Thoracic aorta (tissue), 2 donors: ENCODE results near the gene AKR7A2. TPM values are rescaled to one million over a fixed set of nuclear protein-coding genes. Genes with fewer than 3 reads are reported as not detected.
"Not testable (repeated sequence)": the region's sequence is repeated elsewhere in the genome, so short reads cannot be mapped to it uniquely, and the experiment has no call there.

Source experiments
- ATAC-seq: fragments of 150-250 bp; one replicate; pipeline ENCODE4 v1.8.0; 2017; ENCODE audit warnings: low read depth; ENCODE audit not compliant: insufficient number of reproducible peaks, low FRiP score
- DNase-seq: peaks from one replicate; pipeline ENCODE4 v3.0.0-alpha.2; 2020; ENCODE audit warnings: low spot score
- H3K27ac ChIP-seq, 2 donors: fragments of 200-600 bp; sonication (generic); 1 replicate in 1 of 2; 2 replicates in 1 of 2; pipeline ENCODE4 v1.5.1; 2016; ENCODE audit warnings: mild to moderate bottlenecking in 2 of 2, moderate library complexity in 2 of 2
- H3K27me3 ChIP-seq: fragments of 200-600 bp; sonication (generic); replicated peaks from 2 replicates; pipeline ENCODE4 v1.6.0; 2016; ENCODE audit warnings: mild to moderate bottlenecking; ENCODE audit not compliant: insufficient read depth
- H3K36me3 ChIP-seq: fragments of 200-600 bp; sonication (generic); one replicate; pipeline ENCODE4 v1.5.1; 2016
- H3K4me1 ChIP-seq, 2 donors: fragments of 200-600 bp; sonication (generic); 1 replicate in 1 of 2; 2 replicates in 1 of 2; pipeline versions ENCODE4 v1.5.1 to v1.6.0; 2016; ENCODE audit warnings: low read depth in 2 of 2, mild to moderate bottlenecking in 1 of 2; ENCODE audit not compliant: control insufficient read depth in 1 of 2
- H3K4me3 ChIP-seq: fragments of 200-600 bp; sonication (generic); 2 replicates; pipeline ENCODE4 v1.5.1; 2016; ENCODE audit warnings: mild to moderate bottlenecking
- H3K9me3 ChIP-seq: fragments of 200-600 bp; sonication (generic); 2 replicates; pipeline ENCODE4 v1.5.1; 2016
- CTCF ChIP-seq: fragments of 200-600 bp; sonication (generic); IDR thresholded peaks from one replicate; pipeline ENCODE4 v1.5.1; 2019; ENCODE audit warnings: antibody characterized with exemption
- total RNA-seq, 2 donors: library from RNA; depleted of rRNA; stranded (reverse); fragments of >200 nt; gene quantifications; one replicate each; pipeline versions ENCODE4 v1.1.0 to v1.2.3, GENCODE V29; 2016

The AKR7A2 gene
- total RNA-seq, 2 donors from 2014 or later = 67.1 to 71.5 TPM

- DNase-seq (no peak), ATAC-seq (no peak)
- peaks cover 0 to 5% of the 10 kb centered on the region in 2 donors for H3K4me1 ChIP-seq
- H3K9me3 ChIP-seq = no peaks in the 10 kb centered on the region
- no peak overlapping the region for H3K4me3 ChIP-seq
- H3K27me3 ChIP-seq = no peaks in the 10 kb centered on the region
- no peaks in the 10 kb centered on the region for H3K36me3 ChIP-seq
- no peak for TF ChIP-seq CTCF
- no peak overlapping the region for H3K27ac ChIP-seq
These were observed 24.3 kb downstream of the AKR7A2 start for GRCh38 chr1:19287436-19288185.

GRCh38 chr1:19285807-19286206, 26.1 kb downstream of the AKR7A2 start:
- not testable (repeated sequence) for H3K27me3 ChIP-seq, H3K4me1 ChIP-seq, H3K9me3 ChIP-seq, DNase-seq, H3K27ac ChIP-seq, H3K4me3 ChIP-seq, H3K36me3 ChIP-seq, ATAC-seq

GRCh38 chr1:19285366-19285765, 26.6 kb downstream of the AKR7A2 start:
- H3K4me3 ChIP-seq, H3K36me3 ChIP-seq, ATAC-seq, H3K27ac ChIP-seq, H3K4me1 ChIP-seq, H3K27me3 ChIP-seq, DNase-seq, H3K9me3 ChIP-seq: not testable (repeated sequence)

- TF ChIP-seq CTCF = no peak
- Histone ChIP-seq H3K9me3 (no peaks in the 10 kb centered on the region), H3K27ac (no peak overlapping the region), H3K36me3 (no peaks in the 10 kb centered on the region), H3K4me3 (no peak overlapping the region), H3K4me1 (peaks cover 0 to 5% of the 10 kb centered on the region in 2 donors), H3K27me3 (no peaks in the 10 kb centered on the region)
- ATAC-seq = no peak
- DNase-seq = no peak
These were observed 27.1 kb downstream of the AKR7A2 start for GRCh38 chr1:19284881-19285280.

- Histone ChIP-seq H3K36me3 (no peaks in the 10 kb centered on the region), H3K4me3 (no peak overlapping the region), H3K27ac (no peak overlapping the region), H3K9me3 (no peaks in the 10 kb centered on the region), H3K27me3 (no peaks in the 10 kb centered on the region), H3K4me1 (peaks cover 0 to 1% of the 10 kb centered on the region in 2 donors)
- TF ChIP-seq CTCF = no peak
- no peak for DNase-seq
- no peak for ATAC-seq
These were observed 28.1 kb downstream of the AKR7A2 start for GRCh38 chr1:19283891-19284290.

- ATAC-seq (no peak), DNase-seq (no peak)
- Histone ChIP-seq H3K27me3 (no peaks in the 10 kb centered on the region), H3K4me1 (no peaks in the 10 kb centered on the region), H3K27ac (no peak overlapping the region), H3K36me3 (no peaks in the 10 kb centered on the region), H3K9me3 (no peaks in the 10 kb centered on the region), H3K4me3 (no peak overlapping the region)
- TF ChIP-seq CTCF = no peak
These were observed 37.3 kb downstream of the AKR7A2 start for GRCh38 chr1:19274636-19275035.

GRCh38 chr1:19273844-19274531, 38.0 kb downstream of the AKR7A2 start:
- ATAC-seq, H3K9me3 ChIP-seq, H3K36me3 ChIP-seq, H3K27me3 ChIP-seq, H3K27ac ChIP-seq, H3K4me1 ChIP-seq, DNase-seq: not testable (repeated sequence)
- H3K4me3 ChIP-seq = peak overlapping the region; percentile 35
